ENCODE results near the gene STK16. TPM values are rescaled to one million over a fixed set of nuclear protein-coding genes. Genes with fewer than 3 reads are reported as not detected.
A peak's percentile ranks its signal among the peaks of the same experiment; 100 is the strongest.

Gene STK16
- total and polyA plus RNA-seq, 4 experiments from 2014 or later, result 15.3 to 21.1 (median 17.3) TPM

DNA sequence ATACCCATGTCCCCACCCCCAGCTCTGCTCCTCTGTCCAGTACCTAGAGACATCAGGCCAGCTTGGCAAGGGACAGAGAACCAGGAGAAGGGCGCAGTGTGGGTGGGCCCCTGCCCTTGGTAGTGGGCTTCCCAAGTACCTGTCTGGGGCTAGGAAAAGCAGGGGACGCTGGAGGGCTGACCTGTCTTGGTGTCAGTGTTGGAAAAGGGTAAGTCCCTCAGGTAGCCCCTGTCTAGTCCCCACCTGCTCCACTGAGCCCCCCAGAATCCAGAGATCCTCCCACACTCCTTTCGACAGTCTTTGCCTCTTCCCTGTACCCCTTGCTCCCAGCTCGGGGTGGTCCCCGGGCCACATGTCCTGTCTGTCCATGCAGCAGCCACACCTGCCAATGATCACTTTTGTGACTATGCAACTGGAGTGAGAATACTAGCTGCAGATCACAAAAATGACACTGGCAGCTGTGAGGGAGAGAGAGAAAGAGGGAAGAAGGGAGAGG lies 48.5 kb downstream of the STK16 start:
- Histone ChIP-seq H3K36me3 (ENCODE audit: insufficient read depth, low read length) (no peaks in the 10 kb centered on the region), H3K9me3 (ENCODE audit: control insufficient read depth in 1 of 2, low read length in 2 of 2) (no peaks in the 10 kb centered on the region), H3K4me1 (ENCODE audit: insufficient read depth, low read length) (peaks cover 12% of the 10 kb centered on the region), H3K27ac (ENCODE audit: low read depth, low read length) (no peak overlapping the region), H3K27me3 (ENCODE audit: insufficient read depth, low read length) (no peaks in the 10 kb centered on the region), H3K4me3 (ENCODE audit: low read length in 2 of 2) (no peak overlapping the region)
- ChIA-PET POLR2A (ENCODE audit: partially characterized antibody) (interaction anchor here (0.6 to 8.6 kb wide), 6 partner anchors 10 to 87 kb away, joined by 3 to 119 read pairs (median 34); partner anchors contain the start of genes ANKZF1, ATG9A, DNAJB2 and TUBA4A), CTCF (ENCODE audit: partially characterized antibody) (interaction anchor here (0.6 to 6.6 kb wide), 16 partner anchors 8 to 236 kb away, joined by 3 to 208 read pairs (median 16); partner anchors contain the start of genes CNPPD1, DNAJB2, GLB1L and NHEJ1)
- peak overlapping the region in 5 of 8 donors; percentile 51 to 84 (median 71) for H3K4me3 Mint-ChIP-seq
- H3K4me1 Mint-ChIP-seq, result peaks cover 6 to 19% (median 10%) of the 10 kb centered on the region in 4 donors
- intact Hi-C loops (cut with micrococcal nuclease), result loop anchor here (1.0 to 2.0 kb wide), 3 partner anchors 82 to 133 kb away; partner anchors contain the start of genes CNPPD1 and NHEJ1
- DNase-seq, result no peak
- H3K27ac Mint-ChIP-seq, result peak overlapping the region in 5 of 7 donors; percentile 62 to 94 (median 87)
- H3K9me3 Mint-ChIP-seq, result peaks cover 0 to 3% (median 0%) of the 10 kb centered on the region in 8 donors
- H3K36me3 Mint-ChIP-seq, result no peaks in the 10 kb centered on the region
- peaks cover 0 to 2% of the 10 kb centered on the region in 2 donors for H3K27me3 Mint-ChIP-seq

DNA sequence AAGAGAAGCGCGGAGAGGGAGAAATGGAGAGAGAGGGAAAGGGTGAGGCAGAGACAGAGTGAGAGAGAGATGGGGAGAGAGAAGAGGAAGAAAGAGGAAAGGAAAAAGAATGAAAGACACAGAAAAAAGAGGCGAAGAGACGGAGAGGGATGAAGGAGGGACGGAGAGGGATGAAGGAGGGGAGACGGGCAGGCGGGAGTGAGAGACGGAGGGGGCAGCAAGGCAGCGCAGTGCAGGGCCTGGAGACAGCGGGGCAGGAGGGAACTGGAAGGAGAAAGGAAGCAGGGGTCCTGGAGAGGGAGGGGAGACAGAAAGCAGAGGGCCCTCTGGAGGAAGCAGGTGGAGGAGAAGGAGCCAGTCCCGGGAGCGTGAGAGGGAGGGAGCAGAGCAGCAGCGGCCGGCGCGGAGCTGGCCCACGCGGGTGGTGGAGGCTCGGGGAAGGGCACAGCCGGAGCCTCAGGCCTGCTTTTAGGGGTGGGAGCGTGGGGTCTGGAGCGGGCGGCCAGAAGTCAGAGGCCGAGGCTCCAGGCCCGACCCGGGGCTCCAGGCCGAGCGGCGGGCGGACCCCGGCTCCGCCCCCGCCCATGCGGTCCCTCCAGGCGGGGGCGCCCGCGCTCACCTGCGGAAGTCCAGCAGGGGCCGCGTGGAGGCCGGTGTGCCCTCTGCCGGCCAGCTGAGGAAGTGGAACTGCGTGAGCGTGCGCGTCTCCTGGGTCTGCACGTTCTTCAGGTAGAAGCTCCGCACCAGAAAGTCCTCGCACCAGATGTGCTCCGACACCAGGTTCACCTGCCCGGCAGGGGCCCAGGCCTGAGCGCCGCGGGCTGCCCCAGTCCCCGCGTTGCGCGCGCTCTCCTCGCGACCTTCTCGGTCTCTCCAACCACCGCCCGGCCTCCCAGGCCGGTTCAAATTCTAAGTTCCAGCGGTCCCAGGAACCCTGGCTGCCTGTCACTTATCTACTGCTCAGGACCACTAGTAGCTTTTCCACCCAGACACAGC lies 49.4 kb downstream of the STK16 start:
- Mint-ChIP-seq H3K27ac (peak overlapping the region; percentile 70 to 94 (median 88)), H3K27me3 (peaks cover 4 to 6% of the 10 kb centered on the region in 2 donors), H3K4me1 (peaks cover 6 to 21% (median 11%) of the 10 kb centered on the region in 4 donors), H3K9me3 (peaks cover 0 to 3% (median 0%) of the 10 kb centered on the region in 8 donors), H3K4me3 (peak overlapping the region; percentile 59 to 84 (median 78)), H3K36me3 (no peaks in the 10 kb centered on the region)
- CTCF ChIA-PET (ENCODE audit: partially characterized antibody), result interaction anchor here (0.6 to 6.6 kb wide), 59 partner anchors 9 to 415 kb away, joined by 3 to 208 read pairs (median 4); partner anchors contain the start of genes ANKZF1, CNPPD1, DNAJB2 and DNPEP
- intact Hi-C loops (cut with micrococcal nuclease), result loop anchor here (1.0 to 5.0 kb wide), 7 partner anchors 15 to 134 kb away; partner anchors contain the start of genes ANKZF1, ATG9A, CNPPD1 and DNAJB2
- DNase-seq, result peak; percentile 84 to 91 (median 88)
- Histone ChIP-seq H3K36me3 (ENCODE audit: insufficient read depth, low read length) (no peaks in the 10 kb centered on the region), H3K27ac (ENCODE audit: low read depth, low read length) (peak overlapping the region; percentile 33), H3K4me3 (ENCODE audit: low read length in 2 of 2) (peak overlapping the region; percentile 11 to 17), H3K9me3 (ENCODE audit: control insufficient read depth in 1 of 2, low read length in 2 of 2) (no peaks in the 10 kb centered on the region), H3K4me1 (ENCODE audit: insufficient read depth, low read length) (peaks cover 12% of the 10 kb centered on the region), H3K27me3 (ENCODE audit: insufficient read depth, low read length) (no peaks in the 10 kb centered on the region)
- POLR2A ChIA-PET (ENCODE audit: partially characterized antibody), result interaction anchor here (0.6 to 8.6 kb wide), 21 partner anchors 8 to 414 kb away, joined by 3 to 119 read pairs (median 6); partner anchors contain the start of genes ABCB6, ANKZF1, ATG9A and CNPPD1

- Mint-ChIP-seq H3K4me3 (no peak overlapping the region), H3K4me1 (peaks cover 6 to 21% (median 11%) of the 10 kb centered on the region in 4 donors), H3K27ac (peak overlapping the region in 1 of 7 donors; percentile 70), H3K27me3 (peaks cover 6 to 8% of the 10 kb centered on the region in 2 donors), H3K9me3 (peaks cover 0 to 3% (median 0%) of the 10 kb centered on the region in 8 donors), H3K36me3 (no peaks in the 10 kb centered on the region)
- no peaks in the 10 kb centered on the region for H3K27me3 ChIP-seq (ENCODE audit: insufficient read depth, low read length)
- peaks cover 12% of the 10 kb centered on the region for H3K4me1 ChIP-seq (ENCODE audit: insufficient read depth, low read length)
- H3K27ac ChIP-seq (ENCODE audit: low read depth, low read length), result no peak overlapping the region
- ChIA-PET CTCF (ENCODE audit: partially characterized antibody) (interaction anchor here (0.6 to 6.6 kb wide), 18 partner anchors 16 to 289 kb away, joined by 3 to 208 read pairs (median 16); partner anchors contain the start of genes CNPPD1, DNAJB2, GLB1L and NHEJ1), POLR2A (ENCODE audit: partially characterized antibody) (interaction anchor here (1.3 to 8.6 kb wide), 9 partner anchors 12 to 137 kb away, joined by 3 to 119 read pairs (median 27); partner anchors contain the start of genes ABCB6, ANKZF1, ATG9A and CNPPD1)
- no peak overlapping the region for H3K4me3 ChIP-seq (ENCODE audit: low read length in 2 of 2)
- intact Hi-C loops (cut with micrococcal nuclease), result loop anchor here (5.0 kb wide), 1 partner anchor 91 kb away; the partner anchor contains the start of gene DNPEP
- H3K36me3 ChIP-seq (ENCODE audit: insufficient read depth, low read length), result no peaks in the 10 kb centered on the region
- no peak for DNase-seq
- H3K9me3 ChIP-seq (ENCODE audit: control insufficient read depth in 1 of 2, low read length in 2 of 2), result no peaks in the 10 kb centered on the region
Observed at GRCh38 chr2:219296142-219296541, 50.9 kb downstream of the STK16 start.

DNA sequence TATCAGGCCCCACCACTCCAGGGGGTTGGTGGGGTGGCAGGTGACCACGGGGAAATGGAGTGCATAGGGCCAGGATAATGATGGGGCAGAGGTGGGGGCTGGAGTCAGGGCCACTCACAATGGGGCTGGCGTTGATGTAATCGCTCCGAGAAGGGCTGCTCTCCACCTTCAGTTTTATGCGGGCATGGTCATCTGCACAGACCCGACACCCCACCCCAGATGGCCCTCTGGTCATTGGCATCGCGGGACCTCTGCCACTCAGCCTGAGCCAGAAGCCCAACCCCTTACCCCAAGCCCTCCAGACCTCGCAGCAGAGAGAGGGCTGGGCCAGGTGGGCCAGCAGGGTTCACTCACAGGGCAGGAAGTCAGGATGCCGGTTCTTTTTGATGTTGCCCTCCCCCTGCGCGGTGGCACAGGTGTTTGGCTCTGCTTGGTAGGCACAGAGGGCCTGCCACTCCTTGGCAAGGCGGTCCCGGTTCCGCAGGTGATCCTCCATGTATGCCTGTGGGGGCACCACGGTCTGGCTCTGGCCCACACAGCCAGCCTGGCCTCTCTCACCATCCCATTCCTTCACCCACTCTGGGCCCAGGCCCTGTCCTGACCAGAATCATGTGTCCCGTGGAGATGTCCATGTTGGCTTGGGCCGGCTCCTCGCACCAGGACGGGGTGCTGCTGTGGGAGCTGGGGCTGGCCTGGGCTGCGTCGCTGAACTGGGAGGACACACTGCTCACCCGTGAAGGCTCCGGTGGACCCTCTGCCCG lies 51.5 kb downstream of the STK16 start:
- intact Hi-C loops (cut with micrococcal nuclease), result loop anchor here (5.0 kb wide), 1 partner anchor 90 kb away; the partner anchor contains the start of gene DNPEP
- ChIA-PET POLR2A (ENCODE audit: partially characterized antibody) (interaction anchor here (2.6 to 8.6 kb wide), 6 partner anchors 12 to 121 kb away, joined by 9 to 119 read pairs (median 31); partner anchors contain the start of genes CNPPD1, DNAJB2, TUBA4A and TUBA4B), CTCF (ENCODE audit: partially characterized antibody) (interaction anchor here (1.2 to 6.6 kb wide), 9 partner anchors 16 to 239 kb away, joined by 4 to 208 read pairs (median 26); partner anchors contain the start of genes DNAJB2, GLB1L, NHEJ1 and STK16)
- peaks cover 0 to 3% (median 0%) of the 10 kb centered on the region in 8 donors for H3K9me3 Mint-ChIP-seq
- Histone ChIP-seq H3K9me3 (ENCODE audit: control insufficient read depth in 1 of 2, low read length in 2 of 2) (no peaks in the 10 kb centered on the region), H3K27ac (ENCODE audit: low read depth, low read length) (no peak overlapping the region), H3K4me1 (ENCODE audit: insufficient read depth, low read length) (peaks cover 12% of the 10 kb centered on the region), H3K36me3 (ENCODE audit: insufficient read depth, low read length) (no peaks in the 10 kb centered on the region), H3K4me3 (ENCODE audit: low read length in 2 of 2) (no peak overlapping the region), H3K27me3 (ENCODE audit: insufficient read depth, low read length) (no peaks in the 10 kb centered on the region)
- no peak overlapping the region for H3K4me3 Mint-ChIP-seq
- peaks cover 6 to 10% of the 10 kb centered on the region in 2 donors for H3K27me3 Mint-ChIP-seq
- DNase-seq, result no peak
- H3K36me3 Mint-ChIP-seq, result no peaks in the 10 kb centered on the region
- H3K27ac Mint-ChIP-seq, result peak overlapping the region in 1 of 7 donors; percentile 35
- peaks cover 6 to 21% (median 11%) of the 10 kb centered on the region in 4 donors for H3K4me1 Mint-ChIP-seq

GRCh38 chr2:219297766-219298456 lies 52.6 kb downstream of the STK16 start:
- intact Hi-C loops (cut with micrococcal nuclease), result loop anchor here (1.0 to 5.0 kb wide), 6 partner anchors 89 to 269 kb away; partner anchors contain the start of genes DNPEP and NHEJ1
- DNase-seq, result no peak
- CTCF ChIA-PET (ENCODE audit: partially characterized antibody), result interaction anchor here (0.7 to 5.7 kb wide), 19 partner anchors 15 to 330 kb away, joined by 3 to 60 read pairs (median 4); partner anchors contain the start of genes DNAJB2, NHEJ1 and ZFAND2B
- peaks cover 0 to 3% (median 0%) of the 10 kb centered on the region in 8 donors for H3K9me3 Mint-ChIP-seq
- no peaks in the 10 kb centered on the region for H3K9me3 ChIP-seq (ENCODE audit: control insufficient read depth in 1 of 2, low read length in 2 of 2)
- POLR2A ChIA-PET (ENCODE audit: partially characterized antibody), result interaction anchor here (2.9 kb wide), 1 partner anchor 19 kb away, joined by 9 read pairs; the partner anchor contains the start of gene DNAJB2
- H3K4me1 Mint-ChIP-seq, result peaks cover 6 to 21% (median 11%) of the 10 kb centered on the region in 4 donors
- peak overlapping the region in 1 of 7 donors; percentile 29 for H3K27ac Mint-ChIP-seq
- peaks cover 12% of the 10 kb centered on the region for H3K4me1 ChIP-seq (ENCODE audit: insufficient read depth, low read length)
- no peaks in the 10 kb centered on the region for H3K36me3 Mint-ChIP-seq
- H3K27ac ChIP-seq (ENCODE audit: low read depth, low read length), result no peak overlapping the region
- H3K27me3 ChIP-seq (ENCODE audit: insufficient read depth, low read length), result no peaks in the 10 kb centered on the region
- no peak overlapping the region for H3K4me3 ChIP-seq (ENCODE audit: low read length in 2 of 2)
- no peaks in the 10 kb centered on the region for H3K36me3 ChIP-seq (ENCODE audit: insufficient read depth, low read length)
- H3K4me3 Mint-ChIP-seq, result no peak overlapping the region
- peaks cover 11 to 13% of the 10 kb centered on the region in 2 donors for H3K27me3 Mint-ChIP-seq

All from CD4-positive, alpha-beta memory T cell (primary cell).